ENCODE data around the gene SPTBN1. TPM values are rescaled to one million over a fixed set of nuclear protein-coding genes. Genes with fewer than 3 reads are reported as not detected.

SPTBN1 gene
- total and polyA plus RNA-seq, 2 experiments from 2014 or later, result 58.1 to 204 TPM

GRCh38 chr2:54586062-54586461, 129.9 kb downstream of the SPTBN1 start:
- ATAC-seq (no peak), DNase-seq (ENCODE audit: low spot score) (no peak)
- no peak overlapping the region for H3K27ac ChIP-seq (ENCODE audit: low read depth)
- Mint-ChIP-seq H3K36me3 (ENCODE audit: low read depth) (no peaks in the 10 kb centered on the region), H3K4me3 (no peak overlapping the region), H3K27me3 (ENCODE audit: insufficient read depth, low read depth, poor library complexity) (peaks cover 8% of the 10 kb centered on the region), H3K4me1 (peaks cover 66% of the 10 kb centered on the region), H3K9me3 (no peaks in the 10 kb centered on the region), H3K27ac (no peak overlapping the region)
- no peak overlapping the region for H2AFZ ChIP-seq
- peaks cover 64% of the 10 kb centered on the region for H3K4me1 ChIP-seq (ENCODE audit: insufficient read depth)
- peaks cover 100% of the 10 kb centered on the region for H3K79me2 ChIP-seq (replicated peaks; ENCODE audit: insufficient read depth)
- no peak overlapping the region for H3K4me3 ChIP-seq
- peaks cover 77% of the 10 kb centered on the region for H4K20me1 ChIP-seq (replicated peaks; ENCODE audit: insufficient read depth)
- no peak overlapping the region for H3K4me2 ChIP-seq
- no peaks in the 10 kb centered on the region for H3K9me2 ChIP-seq (ENCODE audit: insufficient read depth)
- TF ChIP-seq ZNF462 (CRISPR knock-in tag; IDR thresholded peaks at IDR 0.05) (no peak), NANOG (IDR thresholded peaks at IDR 0.05; ENCODE audit: borderline replicate concordance) (no peak), CTCF (conservative IDR thresholded peaks at IDR 0.05; ENCODE audit: low read depth in 2 of 2) (no peak), ZNF331 (CRISPR knock-in tag; IDR thresholded peaks at IDR 0.05; ENCODE audit: low read depth) (no peak), STAT1 (IDR thresholded peaks at IDR 0.05; ENCODE audit: unreplicated experiment) (no peak), REST (IDR thresholded peaks at IDR 0.05; ENCODE audit: unreplicated experiment) (no peak), EZH2phosphoT487 (IDR thresholded peaks at IDR 0.05; ENCODE audit: unreplicated experiment) (no peak), ETS1 (IDR thresholded peaks at IDR 0.05) (no peak), JUNB (IDR thresholded peaks at IDR 0.05; ENCODE audit: unreplicated experiment) (no peak), ZNF114 (CRISPR knock-in tag; IDR thresholded peaks at IDR 0.05) (no peak), POLR2AphosphoS5 (IDR thresholded peaks at IDR 0.05; ENCODE audit: low read depth) (no peak), EZH2 (IDR thresholded peaks at IDR 0.05; ENCODE audit: low read depth, unreplicated experiment) (no peak), CREB1 (CRISPR knock-in tag; IDR thresholded peaks at IDR 0.05; ENCODE audit: low read depth) (no peak)
- H3K27me3 ChIP-seq (ENCODE audit: insufficient read depth), result no peaks in the 10 kb centered on the region
- H3K36me3 ChIP-seq (ENCODE audit: insufficient read depth), result no peaks in the 10 kb centered on the region
- H3F3A ChIP-seq (replicated peaks; ENCODE audit: low read depth), result no peaks in the 10 kb centered on the region

Measured in GM23338 (cell line).